K562 (cell line): Measurements from ENCODE around the gene PRDM2.

Source experiments
- KLF16 ChIP-seq: IDR thresholded peaks from 2 replicates; pipeline ENCODE4 v1.6.1; 2016; ENCODE audit warnings: antibody characterized with exemption
- NFIC ChIP-seq: fragments of 450-650 bp; IDR thresholded peaks from 2 replicates; pipeline ENCODE4 v1.6.1; 2017; ENCODE audit warnings: mild to moderate bottlenecking, inconsistent platforms

DNA sequence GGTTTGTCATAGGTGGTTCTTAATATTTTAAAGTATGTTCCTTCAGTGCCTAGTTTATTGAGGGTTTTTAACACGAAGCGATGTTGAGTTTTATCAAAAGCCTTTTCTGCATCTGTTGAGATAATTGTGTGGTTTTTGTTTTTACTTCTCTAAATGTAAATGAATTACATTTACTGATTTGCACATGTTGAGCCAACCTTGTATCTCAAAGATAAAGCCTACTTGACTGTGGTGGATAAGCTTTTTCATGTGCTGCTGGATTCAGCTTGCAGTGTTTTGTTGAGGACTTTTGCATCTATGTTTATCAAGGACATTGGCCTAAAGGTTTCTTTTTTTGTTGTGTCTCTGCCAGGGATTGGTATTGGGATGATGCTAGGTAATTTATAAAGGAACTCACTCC, 142.5 kb downstream of the PRDM2 start:
- no peak for TF ChIP-seq NFIC
- no peak for TF ChIP-seq KLF16
